HG02970 (cell line): ENCODE results near the gene GCLM.
"Not testable (repeated sequence)": the region's sequence is repeated elsewhere in the genome, so short reads cannot be mapped to it uniquely, and the experiment has no call there.

ENCODE experiments used
- ATAC-seq: cut with Tn5 transposase; IDR thresholded peaks from one replicate; pipeline ENCODE4 v1.9.1; 2021; ENCODE audit warnings: mild to moderate bottlenecking, moderate library complexity, moderate number of reproducible peaks; ENCODE audit not compliant: unreplicated experiment, low FRiP score

Gene GCLM

DNA sequence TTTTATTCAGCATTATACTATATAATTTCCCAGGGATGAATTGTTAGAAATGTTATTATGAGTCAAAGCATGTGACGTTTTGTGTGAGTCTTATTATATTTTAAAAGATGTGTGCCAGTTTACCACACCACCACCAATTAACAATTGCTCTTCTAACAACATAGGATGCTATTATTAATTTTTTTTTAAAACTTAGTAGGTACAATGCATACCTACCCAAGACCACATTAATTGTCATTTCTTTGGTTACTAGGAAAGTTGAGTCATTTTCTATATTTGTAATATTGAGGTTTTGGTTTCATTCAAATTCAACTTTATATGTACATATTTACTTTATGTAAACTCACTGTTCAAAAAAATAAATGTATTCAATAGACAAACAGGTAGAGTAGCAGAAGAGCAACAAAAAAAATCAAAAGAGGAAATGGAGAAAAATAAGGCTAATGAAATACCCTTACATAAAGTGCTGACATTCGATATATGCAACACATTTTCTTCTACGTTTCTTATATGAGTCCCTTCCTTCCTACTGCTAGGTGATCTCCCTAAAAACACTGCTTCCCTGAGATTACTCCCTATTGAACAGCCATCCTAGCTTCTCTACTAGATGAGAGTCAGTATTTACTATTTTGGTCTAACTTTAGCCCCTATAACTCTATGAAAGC, 9.6 kb downstream of the GCLM start:
- no peak for ATAC-seq

DNA sequence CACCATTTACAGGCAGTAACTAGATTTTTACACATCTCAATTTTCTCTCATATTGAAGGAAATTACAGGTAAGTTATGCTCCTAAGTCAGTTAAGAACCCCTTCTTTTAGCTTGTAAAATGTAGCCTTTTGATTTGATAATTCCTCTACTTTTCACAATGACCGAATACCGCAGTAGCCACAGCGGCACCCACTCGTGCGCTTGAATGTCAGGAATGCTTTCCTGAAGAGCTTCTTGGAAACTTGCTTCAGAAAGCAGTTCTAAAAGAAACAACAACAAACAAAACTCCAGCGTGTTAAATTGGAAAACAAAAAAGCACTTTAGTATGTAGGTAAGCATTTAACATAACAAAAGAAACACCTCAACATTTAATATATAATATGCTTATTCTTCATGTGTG, 20.3 kb downstream of the GCLM start:
- ATAC-seq, result no peak

DNA sequence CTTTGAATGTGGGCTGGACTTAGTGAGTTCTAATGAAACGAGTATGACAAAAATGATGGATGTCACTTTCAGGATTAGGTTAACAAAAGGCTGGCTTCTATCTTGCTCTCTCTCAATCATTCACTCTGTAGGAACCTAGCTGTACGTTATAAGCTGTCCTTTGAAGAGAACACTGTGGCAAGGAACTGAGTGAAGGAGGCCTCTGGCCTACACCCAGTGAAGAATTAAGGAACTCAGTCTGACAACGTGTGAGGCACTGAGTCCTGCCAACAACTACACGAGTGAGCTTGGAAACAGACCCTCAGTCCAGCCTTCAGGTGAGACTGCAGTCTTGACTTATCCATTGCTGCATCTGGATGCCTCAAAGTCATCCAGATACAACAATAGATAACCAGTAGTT, 27.0 kb downstream of the GCLM start:
- no peak for ATAC-seq

DNA sequence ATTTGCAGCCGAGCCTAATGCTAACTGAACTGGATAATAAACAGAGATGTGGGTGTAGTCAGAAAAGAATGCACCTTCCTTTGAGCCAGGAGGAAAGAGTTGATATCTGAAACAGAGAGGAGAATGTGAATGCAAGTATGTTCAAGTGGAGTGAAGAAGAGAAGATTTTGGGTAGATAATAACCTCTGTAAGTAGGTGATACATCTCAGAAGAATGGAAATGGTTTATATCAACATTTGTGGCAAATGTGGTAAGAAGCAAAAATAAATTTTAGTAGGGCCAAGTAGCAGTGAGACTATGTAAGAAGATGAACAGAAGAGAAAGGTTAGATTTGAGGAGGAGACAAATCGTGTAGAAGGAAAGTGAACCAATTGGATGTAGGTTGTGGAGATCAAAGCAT, 28.5 kb downstream of the GCLM start:
- ATAC-seq, result no peak

DNA sequence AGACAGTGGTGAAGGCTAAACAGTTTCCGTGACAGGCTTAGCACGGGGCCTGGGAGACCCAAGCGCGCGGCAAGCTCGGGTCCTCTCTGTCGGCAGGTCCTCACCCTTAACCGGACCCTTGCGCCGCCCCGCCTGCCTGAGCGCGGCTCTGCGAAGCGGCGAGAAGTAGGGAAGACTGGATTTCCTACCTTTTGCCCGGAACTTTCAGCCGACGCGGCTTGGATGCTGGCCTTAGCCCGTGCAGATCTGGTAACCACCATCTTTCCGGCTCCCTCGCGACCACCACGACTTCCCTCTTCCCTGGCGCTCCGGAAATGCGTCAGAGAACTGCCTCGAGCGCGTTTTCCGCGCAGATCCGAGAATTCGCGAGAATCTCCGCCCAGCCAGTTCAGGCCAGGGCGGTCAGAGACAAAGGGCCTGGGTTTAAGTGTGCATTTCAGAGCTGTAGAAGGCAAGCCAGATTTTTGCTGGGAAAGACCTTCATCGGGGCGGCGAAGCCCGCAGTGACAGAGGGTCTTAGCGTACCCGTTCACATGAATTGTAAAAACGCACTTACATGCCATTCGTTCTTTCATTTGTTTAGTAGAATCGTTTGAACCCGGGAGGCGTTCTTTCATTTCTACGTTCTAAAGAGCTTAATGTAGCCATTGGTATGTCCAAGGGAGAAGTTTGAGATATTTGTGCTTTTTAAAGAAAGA, 30.2 kb downstream of the GCLM start, which contains the start of gene DNTTIP2:
DNTTIP2 (minus strand) TSS at position 318 of the 698 bp plus-strand sequence; CDS start at position 260, 58 bp downstream.
- peak; percentile 93 for ATAC-seq

DNA sequence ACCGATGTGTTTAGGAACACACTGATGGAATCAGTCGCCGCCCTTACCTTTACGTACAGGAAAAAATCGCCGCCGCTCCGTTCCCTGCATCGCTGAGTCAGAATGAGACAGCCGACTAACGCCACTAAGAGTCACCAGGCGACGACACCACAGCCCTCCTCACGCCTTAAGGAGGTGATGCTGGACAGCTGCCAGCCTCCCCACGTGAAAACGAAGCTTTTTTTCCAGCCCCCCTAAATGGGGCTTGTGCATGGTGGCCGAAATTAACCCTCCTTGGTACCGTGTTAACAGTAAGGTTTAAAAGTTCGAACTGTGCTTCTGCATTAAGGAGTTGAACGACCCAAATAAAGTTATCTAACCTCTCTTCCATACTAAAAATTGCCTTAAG, 30.7 kb downstream of the GCLM start:
- peak; percentile 42 for ATAC-seq

DNA sequence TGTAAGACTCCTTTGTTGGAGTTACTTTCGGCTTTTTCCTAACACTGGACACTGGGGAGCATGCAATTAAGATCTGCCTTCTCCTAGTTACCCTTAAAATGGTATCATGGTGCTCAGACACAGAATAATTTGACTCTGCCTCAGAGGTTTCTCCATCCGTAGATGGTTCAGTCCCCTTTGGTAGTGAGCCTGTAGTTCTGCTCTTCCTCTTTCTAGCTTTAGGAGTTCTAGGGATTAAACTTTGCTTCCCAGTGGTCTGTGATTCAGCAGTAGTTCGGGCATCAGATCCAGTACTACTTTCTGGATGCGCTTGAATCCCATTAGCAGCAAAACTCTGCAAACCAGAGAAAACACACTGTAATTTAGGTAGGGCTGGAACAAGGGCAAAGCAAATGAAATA, 31.7 kb downstream of the GCLM start:
- no peak for ATAC-seq

DNA sequence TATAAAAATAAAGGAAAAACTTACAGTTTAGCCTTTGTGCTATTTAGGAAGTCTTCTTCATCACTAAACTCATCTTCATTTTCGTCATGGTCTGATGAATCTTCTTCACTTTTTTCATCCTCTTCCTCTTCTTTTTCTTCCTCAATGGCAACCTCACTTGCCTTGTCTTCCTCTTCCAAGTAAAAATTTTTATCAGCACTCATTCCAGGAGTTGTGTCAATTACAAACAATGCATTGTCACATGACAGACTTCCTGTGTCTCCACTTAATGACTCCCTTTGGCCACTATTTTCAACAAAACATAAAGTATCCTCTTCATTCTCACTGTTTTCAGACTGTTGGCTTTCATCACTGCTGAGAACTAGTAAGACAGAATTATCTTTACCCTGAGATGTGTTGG, 33.0 kb downstream of the GCLM start:
- no peak for ATAC-seq

DNA sequence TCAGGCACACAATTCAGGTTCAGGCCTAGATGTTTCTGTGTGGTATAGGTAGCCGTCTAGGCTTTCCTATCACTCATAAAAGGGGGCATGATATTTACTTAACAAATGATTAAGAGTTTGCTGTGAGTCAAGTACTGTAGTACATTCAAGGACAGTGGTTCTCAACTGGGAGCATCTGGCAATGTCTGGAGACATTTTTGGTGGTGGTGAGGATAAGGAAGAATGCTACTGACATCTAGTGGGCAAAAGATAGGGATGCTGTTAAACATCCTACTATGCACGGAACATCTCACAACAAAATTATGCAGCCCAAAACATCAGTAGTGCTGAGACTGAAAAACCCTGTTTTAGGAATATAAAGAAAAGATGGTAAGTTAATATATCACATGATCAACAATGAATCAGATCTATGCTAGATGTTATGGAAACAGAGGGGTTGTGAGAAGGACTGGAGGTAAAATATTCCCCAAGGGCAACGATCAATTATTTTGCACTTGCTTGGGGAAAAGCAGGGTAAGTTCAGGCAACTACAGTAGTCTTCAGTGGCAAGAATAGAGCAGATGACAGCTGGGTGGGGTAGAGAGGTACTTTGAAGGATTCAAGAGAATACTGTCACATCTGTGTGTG, 35.1 kb downstream of the GCLM start:
- no peak for ATAC-seq

DNA sequence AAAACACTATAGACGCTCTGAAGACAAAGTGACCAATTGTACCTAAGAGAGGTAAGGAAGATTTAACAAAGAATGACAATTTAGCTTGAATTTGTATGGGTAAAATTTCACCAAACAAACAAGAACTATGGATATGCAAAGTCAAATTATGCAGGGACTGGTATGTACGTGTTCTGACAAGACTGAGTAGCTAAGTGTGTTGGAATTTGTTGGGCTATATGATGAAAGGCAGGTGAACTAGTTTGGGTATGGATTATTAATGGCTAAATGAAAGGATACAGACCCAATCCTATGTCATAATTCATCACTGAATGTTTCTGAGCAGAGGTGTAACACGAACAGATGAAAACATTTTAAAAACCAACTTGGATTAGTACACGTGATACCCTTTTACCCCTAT, 37.9 kb downstream of the GCLM start:
- ATAC-seq, result no peak

DNA sequence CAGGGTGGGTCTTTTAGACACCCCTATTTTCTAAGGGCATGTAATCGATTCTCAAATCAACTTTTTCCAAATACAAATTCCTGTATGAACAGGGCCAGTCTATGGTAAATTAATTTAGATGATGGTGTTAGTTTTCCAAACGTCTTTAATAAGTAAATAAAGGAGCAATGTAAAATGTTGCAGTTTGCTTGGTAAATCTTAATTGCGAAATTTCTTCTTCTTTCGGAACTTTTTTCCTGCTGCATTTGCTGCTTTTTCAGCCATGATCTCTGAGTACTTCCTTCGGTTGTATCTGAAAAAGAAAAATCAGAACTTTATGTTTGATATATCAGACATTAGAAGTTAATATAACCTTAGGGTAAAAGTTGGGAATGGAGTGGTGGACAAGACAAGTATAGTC, 39.6 kb downstream of the GCLM start:
- ATAC-seq, result no peak

DNA sequence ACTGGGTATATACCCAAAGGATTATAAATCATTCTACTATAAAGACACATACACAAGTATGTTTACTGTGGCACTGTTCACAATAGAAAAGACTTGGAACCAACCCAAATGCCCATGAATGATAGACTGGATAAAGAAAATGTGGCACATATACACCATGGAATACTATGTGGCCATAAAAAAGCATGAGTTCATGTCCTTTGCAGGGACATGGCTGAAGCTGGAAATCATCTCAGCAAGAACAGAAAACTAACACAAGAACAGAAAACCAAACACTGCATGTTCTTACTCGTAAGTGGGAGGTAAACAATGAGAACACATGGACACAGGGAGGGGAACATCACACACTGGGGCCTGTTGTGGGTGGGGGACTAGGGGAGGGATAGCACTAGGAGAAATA, 40.7 kb downstream of the GCLM start:
- ATAC-seq, result not testable (repeated sequence)

DNA sequence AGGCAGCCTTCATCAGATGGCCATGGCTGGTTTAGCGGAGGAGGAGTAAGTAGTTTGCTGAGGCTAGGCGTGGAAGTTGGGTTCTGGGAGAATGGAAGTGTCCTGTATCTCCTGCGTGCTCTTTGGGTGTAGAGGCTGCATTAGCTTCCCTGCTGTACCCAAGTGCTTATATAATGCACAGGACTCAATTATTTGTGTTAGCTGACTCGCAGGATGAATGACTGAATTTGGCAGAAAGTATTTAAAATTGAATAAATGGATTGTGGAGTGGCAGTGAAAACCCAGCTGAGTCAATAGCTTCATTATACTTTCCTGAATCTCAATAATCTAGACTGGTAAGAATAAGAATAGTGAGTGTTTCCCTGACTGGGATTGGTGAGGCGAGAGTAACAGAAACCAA, 44.0 kb downstream of the GCLM start:
- no peak for ATAC-seq

DNA sequence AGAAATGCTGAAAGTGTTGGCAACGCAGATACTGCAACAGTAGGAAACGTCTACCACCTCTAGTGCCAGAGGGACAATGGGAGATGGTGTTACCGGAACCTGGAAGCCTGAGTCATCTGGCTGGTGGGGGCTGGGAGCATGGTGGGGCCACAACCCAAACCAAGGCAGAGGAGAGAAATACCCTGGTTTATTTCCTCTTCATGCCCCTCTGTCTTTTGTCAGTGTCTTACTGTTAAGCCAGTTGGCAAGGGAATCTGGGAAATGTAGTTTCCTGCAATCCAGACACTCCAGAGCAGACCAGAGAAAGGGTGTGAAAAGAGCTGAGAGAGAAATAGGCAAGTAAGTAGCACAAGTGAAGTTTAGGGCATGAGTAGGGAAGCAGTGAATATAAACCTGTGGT, 45.1 kb downstream of the GCLM start:
- no peak for ATAC-seq

DNA sequence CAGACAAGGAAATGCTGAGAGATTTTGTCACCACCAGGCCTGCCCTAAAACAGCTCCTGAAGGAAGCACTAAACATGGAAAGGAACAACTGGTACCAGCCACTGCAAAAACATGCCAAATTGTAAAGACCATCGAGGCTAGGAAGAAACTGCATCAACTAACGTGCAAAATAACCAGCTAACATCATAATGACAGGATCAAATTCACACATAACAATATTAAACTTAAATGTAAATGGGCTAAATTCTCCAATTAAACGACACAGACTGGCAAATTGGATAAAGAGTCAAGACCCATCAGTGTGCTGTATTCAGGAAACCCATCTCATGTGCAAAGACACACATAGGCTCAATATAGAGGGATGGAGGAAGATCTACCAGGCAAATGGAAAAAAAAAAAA, 51.6 kb downstream of the GCLM start:
- ATAC-seq, result not testable (repeated sequence)

DNA sequence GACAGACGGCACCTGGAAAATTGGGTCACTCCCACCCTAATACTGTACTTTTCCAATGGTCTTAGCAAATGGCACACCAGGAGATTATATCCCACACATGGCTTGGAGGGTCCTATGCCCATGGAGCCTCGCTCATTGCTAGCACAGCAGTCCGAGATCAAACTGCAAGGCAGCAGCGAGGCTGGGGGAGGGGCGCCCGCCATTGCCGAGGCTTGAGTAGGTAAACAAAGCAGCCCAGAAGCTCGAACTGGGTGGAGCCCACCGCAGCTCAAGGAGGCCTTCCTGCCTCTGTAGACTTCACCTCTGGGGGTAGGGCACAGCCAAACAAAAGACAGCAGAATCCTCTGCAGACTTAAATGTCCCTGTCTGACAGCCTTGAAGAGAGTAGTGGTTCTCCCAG, 53.2 kb downstream of the GCLM start:
- ATAC-seq, result not testable (repeated sequence)

DNA sequence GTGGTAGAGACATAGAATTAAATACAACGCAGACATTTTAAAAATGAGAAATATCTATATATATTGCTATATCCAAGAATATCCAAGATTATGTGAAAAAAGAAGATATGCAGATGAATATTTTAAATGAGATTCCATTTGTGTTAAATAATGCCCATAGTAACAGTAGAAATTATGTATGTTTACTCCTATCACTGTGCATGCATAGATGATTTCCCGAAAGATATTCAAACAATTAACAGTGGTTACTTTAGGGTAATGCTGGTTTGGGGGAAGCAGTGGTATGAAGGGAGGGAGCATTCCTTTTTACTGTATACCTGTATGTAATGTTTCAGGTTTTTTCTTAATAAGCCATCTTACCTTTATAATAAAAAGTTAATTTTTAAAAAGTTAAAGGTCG, 55.3 kb downstream of the GCLM start:
- ATAC-seq, result no peak

DNA sequence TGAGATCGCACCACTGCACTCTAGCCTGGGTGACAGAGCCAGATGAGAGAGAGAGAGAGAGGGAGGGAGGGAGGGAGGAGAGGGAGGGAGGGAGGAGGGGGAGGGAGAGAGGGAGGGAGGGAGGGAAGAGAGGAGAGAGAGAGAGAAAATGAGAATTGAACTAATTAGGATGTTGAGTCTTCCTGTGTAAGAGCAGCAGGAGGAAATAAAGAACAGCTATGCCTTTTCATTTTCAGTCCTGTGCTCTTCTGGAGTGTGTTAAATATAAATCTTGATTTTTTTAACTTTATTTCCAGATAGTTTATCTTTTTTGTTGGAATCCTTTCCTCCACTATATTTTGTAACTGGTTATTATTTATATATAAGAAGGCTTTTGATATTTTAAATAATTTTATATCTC, 57.4 kb downstream of the GCLM start:
- no peak for ATAC-seq

DNA sequence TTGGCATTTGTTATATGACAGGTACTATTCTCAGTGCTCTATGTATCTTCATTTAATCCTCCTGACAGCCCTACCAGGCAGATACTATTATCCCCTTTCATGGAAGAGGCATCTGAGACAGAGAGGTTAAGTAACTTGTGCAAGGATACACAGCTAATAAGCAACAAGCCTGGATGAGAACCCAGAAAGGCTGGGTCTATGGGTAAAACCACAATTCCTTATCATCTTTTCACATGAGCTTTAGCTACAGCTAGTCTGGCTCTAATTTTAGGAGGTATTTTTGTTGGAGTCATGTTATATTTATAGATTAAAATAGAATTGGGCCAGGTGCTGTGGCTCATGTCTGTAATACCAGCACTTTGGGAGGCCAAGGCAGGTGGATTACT, 57.9 kb downstream of the GCLM start:
- no peak for ATAC-seq

DNA sequence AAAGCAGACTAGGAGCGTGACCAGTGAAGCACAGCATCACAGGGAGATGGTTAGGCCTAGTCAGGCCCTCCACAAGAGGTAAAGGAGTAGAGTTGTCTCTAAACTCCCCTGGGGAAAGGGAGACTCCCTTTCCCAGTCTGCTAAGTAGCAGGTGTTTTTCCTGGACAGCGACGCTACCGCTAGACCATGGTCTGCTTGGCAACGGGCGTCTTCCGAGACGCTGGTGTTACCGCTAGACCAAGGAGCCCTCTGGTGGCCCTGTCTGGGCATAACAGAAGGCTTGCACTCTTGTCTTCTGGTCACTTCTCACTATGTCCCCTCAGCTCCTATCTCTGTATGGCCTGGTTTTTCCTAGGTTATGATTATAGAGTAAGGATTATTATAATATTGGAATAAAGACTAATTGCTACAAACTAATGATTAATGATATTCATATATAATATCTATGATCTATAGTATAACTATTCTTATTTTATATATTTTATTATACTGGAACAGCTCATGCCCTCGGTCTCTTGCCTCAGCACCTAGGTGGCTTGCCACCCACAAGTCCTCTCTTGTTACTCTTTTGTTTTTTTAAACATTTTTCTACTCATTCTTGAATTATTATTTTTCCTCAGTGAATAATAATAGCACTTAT, 58.4 kb downstream of the GCLM start:
- ATAC-seq, result not testable (repeated sequence)

DNA sequence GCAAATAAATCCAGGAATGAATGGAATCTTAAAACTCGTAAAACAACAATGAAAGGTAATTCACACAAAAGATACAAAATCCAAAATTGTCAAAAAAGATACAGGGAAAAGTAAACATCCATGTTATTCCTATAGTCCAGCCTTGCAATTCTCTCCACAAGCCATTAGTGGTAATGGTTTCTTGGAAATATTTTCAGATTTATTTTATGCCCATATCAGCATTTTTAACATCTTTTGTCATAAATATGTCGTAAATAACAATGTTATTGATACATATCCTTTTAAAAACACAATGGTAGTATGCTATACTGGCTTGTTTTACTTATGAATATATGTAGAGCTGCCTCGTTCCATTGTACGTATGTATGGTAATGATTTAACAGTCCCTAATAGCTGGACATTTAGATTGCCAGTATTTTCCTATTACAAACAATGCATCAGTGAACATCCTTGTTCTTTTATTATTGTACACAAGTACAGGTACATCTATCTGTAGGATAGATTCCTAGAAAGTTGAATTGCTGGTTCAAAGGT, 60.8 kb downstream of the GCLM start:
- no peak for ATAC-seq
